Inflammatory macrophage treated with lipopolysaccharide for 4 hours (primary cell): ENCODE measurements around the gene IRGC.
A peak's percentile ranks its signal among the peaks of the same experiment; 100 is the strongest.

ENCODE experiments used
- DNase-seq: peaks from one replicate; pipeline ENCODE4 v3.0.0-alpha.2; 2020

Gene IRGC

GRCh38 chr19:43725468-43725867, 9.6 kb downstream of the IRGC start:
- DNase-seq, result peak; percentile 48

- peak; percentile 23 for DNase-seq
These were observed 11.1 kb downstream of the IRGC start for GRCh38 chr19:43726736-43727592.

GRCh38 chr19:43727593-43727853, 11.6 kb downstream of the IRGC start:
- DNase-seq, result no peak

GRCh38 chr19:43729919-43730318, 14.0 kb downstream of the IRGC start:
- DNase-seq, result no peak

GRCh38 chr19:43731346-43731745, 15.5 kb downstream of the IRGC start:
- no peak for DNase-seq

- no peak for DNase-seq
These were observed 16.0 kb downstream of the IRGC start for GRCh38 chr19:43731846-43732245.

GRCh38 chr19:43735013-43735412, 19.1 kb downstream of the IRGC start:
- DNase-seq, result no peak

- no peak for DNase-seq
These were observed 20.1 kb downstream of the IRGC start for GRCh38 chr19:43735957-43736356.

GRCh38 chr19:43738780-43739211, 22.9 kb downstream of the IRGC start:
- peak; percentile 71 for DNase-seq

- no peak for DNase-seq
These were observed 23.8 kb downstream of the IRGC start for GRCh38 chr19:43739439-43740235.

GRCh38 chr19:43741075-43741825, 25.4 kb downstream of the IRGC start:
- DNase-seq, result no peak

GRCh38 chr19:43743059-43743458, 27.2 kb downstream of the IRGC start:
- no peak for DNase-seq

- DNase-seq, result no peak
These were observed 31.8 kb downstream of the IRGC start for GRCh38 chr19:43747557-43748204.

GRCh38 chr19:43748205-43748594, 32.3 kb downstream of the IRGC start:
- no peak for DNase-seq

- no peak for DNase-seq
These were observed 32.8 kb downstream of the IRGC start for GRCh38 chr19:43748685-43749084.

GRCh38 chr19:43749152-43749551, 33.3 kb downstream of the IRGC start:
- no peak for DNase-seq

GRCh38 chr19:43749898-43750297, 34.0 kb downstream of the IRGC start:
- DNase-seq, result no peak

- DNase-seq, result peak; percentile 35
These were observed 35.8 kb downstream of the IRGC start for GRCh38 chr19:43751466-43752220.

GRCh38 chr19:43752287-43752875, 36.5 kb downstream of the IRGC start:
- no peak for DNase-seq

GRCh38 chr19:43754253-43754502, 38.3 kb downstream of the IRGC start:
- DNase-seq, result no peak

- DNase-seq, result peak; percentile 99
These were observed 38.8 kb downstream of the IRGC start, which contains the start of gene SMG9 for GRCh38 chr19:43754503-43755255. Gene SMG9 (minus strand): TSS chr19:43754962. CDS start chr19:43750741, 4,221 bp downstream.
